Measurements from ENCODE around the gene BCAP31. TPM values are rescaled to one million over a fixed set of nuclear protein-coding genes. Genes with fewer than 3 reads are reported as not detected.

BCAP31 gene
- total and polyA plus RNA-seq, 2 donors from 2014 or later = 218 to 246 TPM

DNA sequence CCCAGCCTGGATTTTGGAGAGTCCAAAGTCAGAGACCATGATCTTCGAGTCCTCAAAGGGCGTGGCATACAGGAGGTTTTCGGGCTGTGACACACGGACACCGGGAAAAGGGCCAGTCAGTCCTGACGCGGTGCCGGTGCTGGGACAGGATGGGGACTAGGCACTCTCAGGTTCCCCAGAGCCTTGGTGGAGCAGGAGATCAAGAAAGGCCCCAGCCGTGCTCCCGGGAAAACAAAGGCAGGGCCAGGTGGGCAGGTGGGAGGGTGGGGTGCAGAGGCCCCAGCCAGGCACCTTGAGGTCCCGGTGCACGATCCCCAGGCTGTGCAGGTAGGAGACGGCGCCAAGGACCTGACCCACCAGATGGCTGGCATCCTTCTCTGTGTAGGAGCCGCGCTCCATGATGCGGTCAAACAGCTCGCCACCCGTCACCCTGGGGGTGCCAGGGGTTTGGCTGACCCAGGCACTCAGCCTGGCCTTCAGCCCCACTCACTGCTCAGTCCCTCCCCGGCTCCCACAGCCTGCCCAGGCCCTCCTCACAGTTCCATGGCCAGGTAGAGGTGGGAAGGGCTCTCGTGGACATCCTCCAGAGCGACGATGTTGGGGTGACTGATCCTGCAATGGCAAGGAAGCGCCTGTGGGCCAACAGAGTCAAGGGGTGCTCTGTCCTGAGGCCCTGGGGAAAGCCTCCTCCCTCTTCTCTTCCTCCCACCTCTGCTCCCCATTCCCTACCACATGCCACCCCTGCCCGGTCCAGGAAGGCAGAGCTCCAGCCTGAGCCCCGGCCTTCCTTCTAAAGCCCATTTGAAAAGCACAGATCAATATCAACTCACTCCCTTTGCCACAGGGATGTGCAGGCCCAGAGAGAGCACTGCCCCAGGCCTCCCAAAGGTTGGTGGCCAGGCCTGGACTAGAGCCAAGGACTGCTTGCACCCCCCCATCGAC, 52.3 kb downstream of the BCAP31 start:
- Histone ChIP-seq H3K9ac (ENCODE audit: low read length in 3 of 3) (no peak overlapping the region), H3K4me1 (ENCODE audit: control insufficient read depth in 2 of 3, insufficient read depth in 2 of 3, low read depth in 1 of 3, low read length in 3 of 3) (peaks cover 0 to 3% (median 0%) of the 10 kb centered on the region in 3 donors), H3K4me3 (ENCODE audit: low read length in 3 of 3) (no peak overlapping the region), H3K27me3 (ENCODE audit: control insufficient read depth, insufficient read depth, low read length) (no peaks in the 10 kb centered on the region), H3K9me3 (ENCODE audit: control insufficient read depth in 2 of 3, insufficient read depth in 1 of 3, low read length in 3 of 3) (no peaks in the 10 kb centered on the region), H3K27ac (ENCODE audit: low read depth in 2 of 2, low read length in 2 of 2) (no peak overlapping the region), H3K36me3 (ENCODE audit: control insufficient read depth in 2 of 3, insufficient read depth in 3 of 3, low read length in 3 of 3) (no peaks in the 10 kb centered on the region)
- FAIRE-seq = no peak
- DNase-seq = no peak
- intact Hi-C loops (cut with DNase I) = no loop called here
- TF ChIP-seq CTCF (IDR thresholded peaks at IDR 0.05; ENCODE audit: borderline replicate concordance, extremely low read depth, insufficient read depth) = no peak

DNA sequence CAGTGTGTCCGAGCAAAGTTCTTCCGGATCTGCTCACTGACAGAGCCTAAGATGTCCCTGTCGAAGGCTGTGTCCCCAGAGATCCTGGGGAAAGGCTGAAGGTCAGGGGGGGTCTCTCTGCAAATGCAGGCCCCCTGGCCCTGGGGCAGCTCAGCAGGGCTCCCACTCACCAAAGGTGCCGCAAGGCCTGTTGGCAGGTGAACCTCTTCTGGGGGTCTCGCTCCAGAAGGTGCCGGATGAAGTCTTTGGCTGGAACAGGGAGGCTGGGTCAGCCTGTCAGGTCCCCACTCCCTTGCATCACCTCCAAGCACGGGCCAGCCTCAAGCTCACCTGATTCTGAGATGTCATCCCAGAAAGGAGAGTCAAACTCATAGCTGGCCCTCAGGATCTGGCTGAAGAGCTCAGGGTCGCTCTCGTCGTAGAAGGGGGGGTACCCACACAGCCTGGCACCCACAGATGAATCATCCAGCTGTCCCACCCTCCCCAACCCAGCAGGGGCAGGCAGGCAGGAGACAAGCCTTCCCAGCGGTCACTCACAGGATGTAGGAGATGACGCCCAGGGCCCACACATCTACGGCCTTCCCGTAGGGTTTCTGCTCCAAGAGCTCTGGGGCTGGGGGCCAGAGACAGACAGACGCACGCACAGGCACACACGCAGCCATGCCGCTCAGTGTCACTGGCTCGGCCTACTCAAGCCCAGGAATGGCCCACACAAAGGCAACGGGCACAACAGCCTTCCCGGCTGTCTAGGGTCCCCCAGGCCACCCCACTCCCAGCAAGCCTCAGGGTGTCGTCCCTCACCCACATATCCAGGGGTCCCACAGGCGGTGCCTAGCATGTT, 53.2 kb downstream of the BCAP31 start:
- Histone ChIP-seq H3K4me3 (ENCODE audit: low read length in 3 of 3) (no peak overlapping the region), H3K27ac (ENCODE audit: low read depth in 2 of 2, low read length in 2 of 2) (no peak overlapping the region), H3K36me3 (ENCODE audit: control insufficient read depth in 2 of 3, insufficient read depth in 3 of 3, low read length in 3 of 3) (no peaks in the 10 kb centered on the region), H3K27me3 (ENCODE audit: control insufficient read depth, insufficient read depth, low read length) (no peaks in the 10 kb centered on the region), H3K9me3 (ENCODE audit: control insufficient read depth in 2 of 3, insufficient read depth in 1 of 3, low read length in 3 of 3) (no peaks in the 10 kb centered on the region), H3K4me1 (ENCODE audit: control insufficient read depth in 2 of 3, insufficient read depth in 2 of 3, low read depth in 1 of 3, low read length in 3 of 3) (peaks cover 0 to 3% (median 0%) of the 10 kb centered on the region in 3 donors), H3K9ac (ENCODE audit: low read length in 3 of 3) (no peak overlapping the region)
- FAIRE-seq (no peak), DNase-seq (peak in 1 of 5 donors; percentile 66)
- TF ChIP-seq CTCF (IDR thresholded peaks at IDR 0.05; ENCODE audit: borderline replicate concordance, extremely low read depth, insufficient read depth) = no peak
- intact Hi-C loops (cut with DNase I) = no loop called here

DNA sequence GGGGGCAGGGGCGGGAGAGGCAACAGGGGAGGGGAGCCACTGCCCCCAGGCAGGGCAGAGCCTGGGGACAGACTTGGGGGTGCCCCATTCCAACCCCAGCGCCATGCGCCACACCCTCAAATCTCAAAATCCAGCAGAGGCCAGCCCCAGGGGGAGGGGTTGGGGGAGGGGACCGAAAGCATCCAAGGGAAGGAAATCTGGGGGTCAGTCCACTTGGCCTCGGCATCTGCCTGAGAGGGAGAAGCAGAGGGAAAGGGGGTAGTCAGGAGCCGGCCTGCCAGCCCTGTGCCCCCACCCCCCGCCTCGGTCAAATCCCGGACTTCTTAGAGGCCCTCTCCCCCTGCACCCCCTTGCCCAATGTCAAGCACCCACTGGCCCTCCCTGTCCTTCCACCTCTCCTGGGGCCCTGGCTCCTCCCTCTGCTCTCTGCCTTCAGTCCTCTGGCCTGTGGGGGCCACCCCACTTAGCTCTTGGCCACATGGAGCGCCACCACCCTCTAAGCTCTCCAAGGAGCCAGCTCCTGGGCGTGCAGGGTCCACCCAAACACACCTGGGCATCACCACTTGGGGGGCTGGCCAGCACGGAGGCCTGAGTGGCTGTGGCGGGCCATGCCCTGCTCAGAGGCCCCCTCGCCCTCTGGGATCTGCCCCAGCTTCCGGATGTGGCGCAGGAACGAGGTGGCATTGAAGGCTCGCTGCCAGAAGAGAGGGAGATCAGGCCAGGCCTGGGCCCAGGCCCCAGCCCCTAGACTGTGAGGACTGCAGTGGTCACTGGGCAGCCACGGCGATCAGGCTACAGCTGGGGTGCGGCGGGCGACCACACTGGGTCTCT, 54.1 kb downstream of the BCAP31 start:
- no peak overlapping the region for H3K27ac ChIP-seq (ENCODE audit: low read depth in 2 of 2, low read length in 2 of 2)
- no peak overlapping the region for H3K9ac ChIP-seq (ENCODE audit: low read length in 3 of 3)
- no peaks in the 10 kb centered on the region for H3K9me3 ChIP-seq (ENCODE audit: control insufficient read depth in 2 of 3, insufficient read depth in 1 of 3, low read length in 3 of 3)
- intact Hi-C loops (cut with DNase I) = loop anchor here (5.0 kb wide), 1 partner anchor 133 kb away; no protein-coding TSS in a partner anchor
- DNase-seq (peak in 2 of 5 donors; percentile 44 to 52), FAIRE-seq (no peak)
- no peak for TF ChIP-seq CTCF (IDR thresholded peaks at IDR 0.05; ENCODE audit: borderline replicate concordance, extremely low read depth, insufficient read depth)
- H3K27me3 ChIP-seq (ENCODE audit: control insufficient read depth, insufficient read depth, low read length) = no peaks in the 10 kb centered on the region
- H3K36me3 ChIP-seq (ENCODE audit: control insufficient read depth in 2 of 3, insufficient read depth in 3 of 3, low read length in 3 of 3) = no peaks in the 10 kb centered on the region
- H3K4me1 ChIP-seq (ENCODE audit: control insufficient read depth in 2 of 3, insufficient read depth in 2 of 3, low read depth in 1 of 3, low read length in 3 of 3) = peaks cover 0 to 3% (median 0%) of the 10 kb centered on the region in 3 donors
- H3K4me3 ChIP-seq (ENCODE audit: low read length in 3 of 3) = no peak overlapping the region

Measured in kidney (tissue), 14 donors.